Measurements from ENCODE around the gene EME1. TPM values are rescaled to one million over a fixed set of nuclear protein-coding genes. Genes with fewer than 3 reads are reported as not detected.

EME1 gene
- total and polyA plus RNA-seq, 2 of the 13 experiments (the other 11 are each of a cell fraction or from before 2014, with no cell fraction given) = 20.7 to 24.6 TPM

DNA sequence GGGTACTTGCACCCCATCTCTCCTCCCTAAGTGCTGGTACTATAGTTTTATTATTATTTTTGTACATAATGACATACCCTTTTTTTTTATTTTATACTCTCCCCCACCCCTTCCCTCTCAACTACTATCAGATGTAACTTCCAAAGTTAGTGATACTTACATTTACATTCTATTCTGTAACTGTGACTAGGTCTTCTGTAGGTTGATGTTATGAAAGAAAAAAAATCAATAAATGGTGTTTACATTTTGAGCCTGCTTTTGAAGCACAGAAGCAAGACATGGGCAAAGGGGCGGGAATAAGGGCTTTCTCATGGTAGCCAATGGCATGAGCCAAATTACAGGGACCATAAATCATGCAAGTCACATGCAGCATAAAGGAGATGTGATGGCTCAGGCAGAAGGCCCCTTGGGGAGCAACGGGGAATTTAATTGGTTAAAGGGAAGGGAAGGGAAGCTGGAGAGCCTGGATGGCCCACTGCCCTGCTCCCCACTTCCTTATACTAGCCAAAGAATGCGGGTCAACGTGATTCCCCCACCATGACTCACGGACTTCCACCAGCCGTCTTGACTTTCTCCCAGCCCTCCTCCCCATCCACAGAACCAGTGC, 50.6 kb downstream of the EME1 start (continued):
- TF ChIP-seq HMGXB4 (CRISPR knock-in tag; IDR thresholded peaks at IDR 0.05; ENCODE audit: borderline replicate concordance in 1 of 2, low read depth in 1 of 2) (peak in 1 of 2 experiments; percentile 27; a peak in 1 of 4 replicates), GATAD1 (CRISPR knock-in tag; IDR thresholded peaks at IDR 0.05) (peak; percentile 60), ZNF788 (CRISPR knock-in tag; IDR thresholded peaks at IDR 0.05; ENCODE audit: borderline replicate concordance) (no peak), SRSF4 (IDR thresholded peaks at IDR 0.05; ENCODE audit: low read depth, low read length, poor library complexity, severe bottlenecking) (no peak), MXI1 (IDR thresholded peaks at IDR 0.05; ENCODE audit: borderline replicate concordance, low read depth, low read length) (peak; percentile 81; the same call in 1 of the 3 replicates), ZNF260 (CRISPR knock-in tag; IDR thresholded peaks at IDR 0.05; ENCODE audit: borderline replicate concordance, low read depth) (no peak), MEIS1 (CRISPR knock-in tag; IDR thresholded peaks at IDR 0.05; ENCODE audit: borderline replicate concordance) (peak; percentile 97), REPIN1 (CRISPR knock-in tag; IDR thresholded peaks at IDR 0.05; ENCODE audit: borderline replicate concordance, low read depth) (peak; percentile 78; the same call in 1 of the 2 replicates), ZBTB25 (CRISPR knock-in tag; IDR thresholded peaks at IDR 0.05) (peak; percentile 94; the same call in 1 of the 2 replicates), CEBPB (IDR thresholded peaks at IDR 0.05; ENCODE audit: borderline replicate concordance, low read depth, low read length) (peak; percentile 48; the same call in 1 of the 2 replicates), ZNF207 (IDR thresholded peaks at IDR 0.05; ENCODE audit: borderline replicate concordance) (no peak), KAT2B (IDR thresholded peaks at IDR 0.05; ENCODE audit: borderline replicate concordance, low read depth, low read length) (peak; percentile 79), HDAC2 (CRISPR knock-in tag; IDR thresholded peaks at IDR 0.05) (peak; percentile 86), SIN3A (IDR thresholded peaks at IDR 0.05; ENCODE audit: borderline replicate concordance, low read depth, low read length) (peak; percentile 32; the same call in 1 of the 2 replicates), GLI4 (CRISPR knock-in tag; IDR thresholded peaks at IDR 0.05; ENCODE audit: borderline replicate concordance) (peak; percentile 59; the same call in 1 of the 2 replicates), ZNF263 (CRISPR knock-in tag; IDR thresholded peaks at IDR 0.05) (peak; percentile 43; the same call in 1 of the 2 replicates), SOX5 (CRISPR knock-in tag; IDR thresholded peaks at IDR 0.05; ENCODE audit: borderline replicate concordance) (peak; percentile 85), ZC3H13 (CRISPR knock-in tag; IDR thresholded peaks at IDR 0.05) (no peak), ZSCAN30 (CRISPR knock-in tag; IDR thresholded peaks at IDR 0.05) (no peak; the same call in 1 of the 2 replicates), ZNF724P (CRISPR knock-in tag; IDR thresholded peaks at IDR 0.05; ENCODE audit: borderline replicate concordance) (0 out of 2 replicates have a peak, but pooled peaks have one; percentile 36)
- TF ChIP-seq, protein P1, sequence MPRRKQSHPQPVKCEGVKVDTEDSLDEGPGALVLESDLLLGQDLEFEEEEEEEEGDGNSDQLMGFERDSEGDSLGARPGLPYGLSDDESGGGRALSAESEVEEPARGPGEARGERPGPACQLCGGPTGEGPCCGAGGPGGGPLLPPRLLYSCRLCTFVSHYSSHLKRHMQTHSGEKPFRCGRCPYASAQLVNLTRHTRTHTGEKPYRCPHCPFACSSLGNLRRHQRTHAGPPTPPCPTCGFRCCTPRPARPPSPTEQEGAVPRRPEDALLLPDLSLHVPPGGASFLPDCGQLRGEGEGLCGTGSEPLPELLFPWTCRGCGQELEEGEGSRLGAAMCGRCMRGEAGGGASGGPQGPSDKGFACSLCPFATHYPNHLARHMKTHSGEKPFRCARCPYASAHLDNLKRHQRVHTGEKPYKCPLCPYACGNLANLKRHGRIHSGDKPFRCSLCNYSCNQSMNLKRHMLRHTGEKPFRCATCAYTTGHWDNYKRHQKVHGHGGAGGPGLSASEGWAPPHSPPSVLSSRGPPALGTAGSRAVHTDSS (CRISPR knock-in tag; conservative IDR thresholded peaks at IDR 0.05) = no peak
- TF ChIP-seq, protein P2, sequence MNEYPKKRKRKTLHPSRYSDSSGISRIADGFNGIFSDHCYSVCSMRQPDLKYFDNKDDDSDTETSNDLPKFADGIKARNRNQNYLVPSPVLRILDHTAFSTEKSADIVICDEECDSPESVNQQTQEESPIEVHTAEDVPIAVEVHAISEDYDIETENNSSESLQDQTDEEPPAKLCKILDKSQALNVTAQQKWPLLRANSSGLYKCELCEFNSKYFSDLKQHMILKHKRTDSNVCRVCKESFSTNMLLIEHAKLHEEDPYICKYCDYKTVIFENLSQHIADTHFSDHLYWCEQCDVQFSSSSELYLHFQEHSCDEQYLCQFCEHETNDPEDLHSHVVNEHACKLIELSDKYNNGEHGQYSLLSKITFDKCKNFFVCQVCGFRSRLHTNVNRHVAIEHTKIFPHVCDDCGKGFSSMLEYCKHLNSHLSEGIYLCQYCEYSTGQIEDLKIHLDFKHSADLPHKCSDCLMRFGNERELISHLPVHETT (CRISPR knock-in tag; conservative IDR thresholded peaks at IDR 0.05) = peak; percentile 47; the same call in 1 of the 2 replicates
